HG03103 (cell line): ENCODE results near the gene WDFY3.

Experiments
- ATAC-seq: cut with Tn5 transposase; IDR thresholded peaks from one replicate; pipeline ENCODE4 v1.9.1; 2021; ENCODE audit warnings: low read depth; ENCODE audit not compliant: unreplicated experiment

WDFY3 gene

DNA sequence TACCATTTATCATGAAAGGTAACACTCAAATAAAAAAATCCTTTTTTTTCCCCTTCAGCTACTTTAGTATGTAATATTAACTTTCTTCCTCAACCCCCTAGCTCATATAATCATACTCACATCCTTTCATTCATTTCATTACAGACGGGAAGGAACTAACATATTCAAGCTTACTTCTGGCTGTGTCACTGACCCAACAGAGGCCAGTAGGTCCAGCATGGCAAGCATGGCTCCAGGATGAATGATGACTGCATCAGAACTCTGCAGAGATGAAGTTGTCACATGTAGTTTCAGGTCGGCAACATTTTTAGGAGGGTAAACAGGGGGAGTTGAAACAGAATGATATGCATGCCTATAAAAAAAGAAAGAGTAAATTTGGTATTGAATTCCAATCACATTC lies 163.4 kb downstream of the WDFY3 start:
- ATAC-seq = no peak

DNA sequence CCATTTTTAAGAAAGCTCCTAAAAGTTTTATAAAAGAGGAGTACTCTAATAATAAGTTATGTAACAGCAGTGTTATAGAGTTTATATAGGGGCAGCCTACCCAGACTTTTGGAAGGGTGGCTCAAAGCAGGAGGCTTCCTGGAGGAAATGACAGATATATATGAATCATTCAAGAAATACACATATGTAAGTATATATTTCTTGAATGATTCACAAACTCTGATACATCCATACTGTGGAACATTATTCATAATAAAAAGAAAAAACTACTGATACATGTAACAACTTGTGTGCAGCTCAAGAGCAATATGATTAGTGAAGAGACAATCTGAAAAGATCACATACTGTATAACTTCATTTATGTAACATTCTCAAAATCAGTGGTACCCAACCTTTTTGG lies 166.2 kb downstream of the WDFY3 start:
- no peak for ATAC-seq

GRCh38 chr4:84799318-84799717 lies 167.2 kb downstream of the WDFY3 start:
- no peak for ATAC-seq

- no peak for ATAC-seq
Observed at GRCh38 chr4:84796394-84796793, 170.1 kb downstream of the WDFY3 start.

DNA sequence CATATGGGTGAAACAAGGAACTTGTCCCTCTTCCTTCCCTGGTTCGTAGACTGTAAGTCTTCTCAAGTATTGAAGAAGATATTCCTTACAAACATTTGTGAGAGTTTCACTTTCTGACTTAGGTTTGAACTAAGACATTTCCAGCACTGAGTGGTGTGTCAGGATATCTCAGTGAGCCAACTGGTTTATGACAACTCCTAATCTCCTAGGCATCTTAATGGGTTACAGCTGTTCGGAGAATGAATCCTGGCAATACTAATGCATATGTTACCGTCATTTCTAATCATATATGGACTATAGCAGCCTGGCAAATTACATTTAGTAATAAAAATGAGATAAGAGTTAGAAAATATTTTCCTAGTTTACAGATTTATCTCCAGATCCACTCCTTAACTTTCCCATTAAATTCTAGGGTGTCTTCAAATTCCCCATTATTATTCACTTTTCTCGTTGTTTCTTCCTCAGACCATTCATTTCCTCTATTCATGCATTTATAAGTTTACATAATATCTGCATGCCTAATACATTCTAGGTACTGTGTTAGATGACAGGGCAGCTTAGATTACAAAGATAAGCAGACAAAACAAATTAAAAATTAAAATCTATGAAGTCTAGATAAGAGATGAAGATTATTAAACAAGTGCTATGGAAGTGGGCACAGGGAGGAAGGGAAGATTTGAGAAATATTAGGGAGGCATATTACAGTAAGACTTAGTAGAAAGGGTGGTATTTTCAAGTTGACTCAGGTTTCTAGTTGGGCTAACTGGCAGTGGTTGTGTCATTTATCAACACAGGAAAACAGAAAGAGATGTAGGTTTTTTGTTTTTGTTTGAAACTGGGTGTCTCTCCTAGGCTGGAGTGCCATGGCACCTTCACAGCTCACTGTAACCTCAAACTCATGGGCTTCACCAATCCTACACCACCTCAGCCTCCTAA lies 173.9 kb downstream of the WDFY3 start:
- ATAC-seq = no peak

DNA sequence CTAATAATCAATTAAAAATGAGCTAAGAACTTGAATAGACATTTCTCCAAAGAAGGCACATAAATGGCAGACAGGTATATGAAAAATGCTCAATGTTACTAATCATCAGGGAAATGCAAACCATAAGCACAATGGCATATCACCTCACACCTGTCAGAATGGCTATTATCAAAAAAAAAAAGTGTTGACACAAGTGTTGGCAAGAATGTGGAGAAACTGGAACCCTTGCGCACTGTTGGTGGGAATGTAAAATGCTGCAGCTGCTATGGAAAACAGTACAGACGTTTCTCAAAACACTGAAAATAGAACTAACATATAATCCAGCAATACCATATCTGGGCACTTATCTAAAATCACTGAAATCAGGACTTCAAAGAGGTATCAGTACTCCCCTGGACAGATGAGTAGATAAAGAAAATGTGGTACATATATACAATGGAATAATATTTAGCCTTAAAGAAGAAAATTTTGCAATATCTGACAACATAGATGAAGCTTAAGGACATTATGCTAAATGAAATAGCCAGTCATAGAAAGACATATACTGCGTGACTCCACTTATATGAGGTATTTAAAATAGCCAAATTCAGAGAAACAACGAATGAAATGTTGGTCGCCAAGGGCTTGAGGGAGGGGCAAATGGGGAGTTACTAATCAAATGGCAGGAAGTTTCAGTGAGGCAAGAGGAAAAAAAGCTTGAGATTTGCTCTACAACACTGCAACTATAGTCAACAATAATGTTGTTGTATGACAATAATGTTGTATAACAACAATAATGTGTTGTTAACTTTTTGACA lies 175.5 kb downstream of the WDFY3 start:
- no peak for ATAC-seq

- no peak for ATAC-seq
Observed at GRCh38 chr4:84786478-84786877, 180.0 kb downstream of the WDFY3 start.

DNA sequence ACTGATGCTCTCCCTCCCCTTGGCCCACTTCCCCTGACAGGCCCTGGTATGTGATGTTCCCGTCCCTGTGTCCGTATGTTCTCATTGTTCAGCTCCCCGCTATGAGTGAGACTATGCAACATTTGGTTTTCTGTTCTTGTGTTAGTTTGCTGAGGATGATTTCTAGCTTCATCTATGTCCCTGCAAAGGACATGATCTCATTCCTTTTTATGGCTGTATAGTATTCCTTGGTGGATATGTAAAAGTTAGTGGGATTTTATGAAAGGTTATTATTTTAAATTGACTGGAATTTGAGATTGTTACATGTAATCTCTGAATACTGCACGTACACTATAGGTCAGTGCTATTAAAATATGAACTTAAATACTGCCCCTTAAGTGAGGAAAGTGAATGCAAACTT lies 184.0 kb downstream of the WDFY3 start:
- no peak for ATAC-seq

DNA sequence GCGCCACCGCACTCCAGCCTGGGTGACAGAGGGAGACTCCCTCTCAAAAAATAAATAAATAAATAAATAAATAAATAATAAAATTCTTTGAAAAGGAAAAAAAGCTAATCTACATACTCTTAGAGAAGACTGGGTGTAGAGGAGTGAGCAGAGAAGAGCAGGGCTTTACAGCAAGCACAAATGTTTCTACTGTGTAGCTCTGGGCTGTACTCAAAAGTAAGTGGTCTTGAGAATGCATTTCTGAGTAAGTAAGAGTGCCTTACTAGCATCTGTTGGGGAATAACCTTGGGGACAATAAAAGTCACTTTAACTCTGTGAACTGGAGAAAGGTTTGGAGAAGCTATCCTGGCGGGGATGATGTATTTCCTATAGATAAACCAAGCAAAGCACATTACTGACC lies 185.8 kb downstream of the WDFY3 start:
- ATAC-seq = no peak

DNA sequence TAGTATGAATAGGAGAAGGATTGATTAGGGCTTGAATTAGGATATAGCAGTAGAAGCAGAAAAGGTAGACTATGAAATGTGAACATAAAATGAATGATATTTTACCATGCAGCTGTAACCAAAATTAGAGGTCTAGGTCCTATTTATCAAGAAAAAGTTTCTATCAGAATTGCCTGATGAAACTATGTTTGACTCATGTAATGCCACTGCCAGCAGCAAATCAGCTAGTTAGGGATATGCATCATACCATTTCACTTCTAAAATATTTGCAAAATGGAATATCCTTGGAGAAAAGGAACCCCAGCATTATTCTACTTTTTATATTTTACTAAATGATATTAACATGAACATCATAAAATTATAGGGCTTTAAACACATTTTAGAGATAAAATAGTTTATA lies 188.4 kb downstream of the WDFY3 start:
- no peak for ATAC-seq

DNA sequence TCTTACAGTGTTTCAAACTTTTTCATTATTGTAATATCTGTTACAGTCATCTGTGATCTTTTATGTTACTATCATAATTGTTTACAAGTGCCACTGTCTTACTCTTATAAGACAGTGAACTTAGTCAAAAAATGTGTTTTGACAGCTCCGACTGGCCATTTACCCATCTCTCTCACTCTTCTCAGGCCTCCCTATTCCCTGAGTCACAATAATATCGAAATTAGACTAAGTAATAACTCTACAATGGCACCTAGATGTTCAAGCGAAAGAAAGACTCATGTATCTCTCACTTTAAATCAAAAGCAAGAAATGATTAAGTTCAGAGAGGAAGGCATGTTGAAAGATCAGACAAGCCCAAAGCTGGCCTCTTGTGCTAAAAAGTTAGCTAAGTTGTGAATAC lies 199.3 kb downstream of the WDFY3 start:
- ATAC-seq = no peak

DNA sequence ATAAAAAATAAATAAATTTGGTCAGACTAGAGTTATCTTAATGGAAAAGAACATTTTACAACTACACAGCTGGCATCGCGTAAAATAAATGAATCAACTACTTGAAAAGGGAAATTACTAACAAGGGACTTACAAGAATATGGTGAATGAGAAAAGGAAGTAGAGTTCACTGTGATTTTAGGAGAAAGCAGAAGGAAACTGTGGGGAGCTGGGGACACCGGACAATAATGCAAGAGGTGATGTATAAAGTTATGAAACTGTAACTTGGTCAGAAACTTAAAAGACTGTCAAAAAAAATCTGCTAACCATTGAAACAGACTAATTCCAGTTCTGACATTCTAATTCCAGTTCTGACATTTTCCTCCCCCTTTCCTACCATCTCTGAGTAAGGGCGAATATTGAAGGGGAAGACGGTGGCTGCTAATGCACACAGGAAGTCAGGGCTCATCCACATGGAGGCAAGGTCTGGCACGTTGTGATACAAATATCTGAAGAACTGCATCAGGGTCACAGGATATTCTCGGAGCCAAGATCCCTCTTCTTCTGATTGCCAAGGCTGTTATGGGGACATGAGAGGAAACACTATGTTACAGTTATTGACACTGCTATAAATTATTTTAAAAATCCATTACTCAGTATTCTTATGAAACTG lies 213.0 kb downstream of the WDFY3 start:
- no peak for ATAC-seq

GRCh38 chr4:84751707-84752106 lies 214.8 kb downstream of the WDFY3 start:
- ATAC-seq = no peak

DNA sequence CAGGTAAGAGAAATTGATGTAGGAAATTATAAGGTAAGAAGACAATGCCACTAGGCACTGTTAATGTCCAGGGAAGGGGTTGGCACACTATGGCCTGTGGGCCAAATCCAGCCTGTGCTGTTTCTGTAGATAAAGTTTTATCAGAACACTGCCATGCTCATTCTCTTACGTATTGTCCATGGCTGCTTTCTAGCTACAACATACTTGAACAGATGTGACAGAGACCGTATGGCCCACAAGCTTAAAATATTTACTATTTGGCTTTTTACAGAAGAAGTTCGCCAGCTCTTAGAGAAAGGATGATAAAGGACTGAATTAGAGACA lies 215.6 kb downstream of the WDFY3 start:
- ATAC-seq = no peak

GRCh38 chr4:84750260-84750959 lies 216.1 kb downstream of the WDFY3 start:
- ATAC-seq = peak; percentile 59

GRCh38 chr4:84740057-84740456 lies 226.4 kb downstream of the WDFY3 start:
- no peak for ATAC-seq

- no peak for ATAC-seq
Observed at GRCh38 chr4:84738622-84739021, 227.9 kb downstream of the WDFY3 start.

DNA sequence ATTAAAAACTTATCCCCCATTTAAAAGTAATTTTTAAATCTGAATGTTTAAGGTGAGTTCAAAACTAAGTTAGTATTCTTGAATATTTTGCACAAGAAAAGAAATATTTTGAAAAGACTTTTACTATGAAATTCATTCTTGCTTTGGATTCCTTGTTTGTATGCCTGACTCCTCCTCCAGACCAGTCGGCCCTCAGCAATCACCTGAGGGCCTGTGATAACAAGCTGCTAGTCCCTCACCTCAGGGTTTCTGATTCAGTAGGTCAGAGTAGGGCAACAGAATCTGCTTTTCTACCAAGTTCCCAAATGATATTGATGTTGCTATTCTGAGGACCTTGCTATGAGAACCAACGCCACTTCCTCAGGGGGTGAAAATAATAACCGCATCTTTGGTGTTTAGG lies 228.8 kb downstream of the WDFY3 start:
- no peak for ATAC-seq

GRCh38 chr4:84734037-84734436 lies 232.5 kb downstream of the WDFY3 start:
- ATAC-seq = no peak

DNA sequence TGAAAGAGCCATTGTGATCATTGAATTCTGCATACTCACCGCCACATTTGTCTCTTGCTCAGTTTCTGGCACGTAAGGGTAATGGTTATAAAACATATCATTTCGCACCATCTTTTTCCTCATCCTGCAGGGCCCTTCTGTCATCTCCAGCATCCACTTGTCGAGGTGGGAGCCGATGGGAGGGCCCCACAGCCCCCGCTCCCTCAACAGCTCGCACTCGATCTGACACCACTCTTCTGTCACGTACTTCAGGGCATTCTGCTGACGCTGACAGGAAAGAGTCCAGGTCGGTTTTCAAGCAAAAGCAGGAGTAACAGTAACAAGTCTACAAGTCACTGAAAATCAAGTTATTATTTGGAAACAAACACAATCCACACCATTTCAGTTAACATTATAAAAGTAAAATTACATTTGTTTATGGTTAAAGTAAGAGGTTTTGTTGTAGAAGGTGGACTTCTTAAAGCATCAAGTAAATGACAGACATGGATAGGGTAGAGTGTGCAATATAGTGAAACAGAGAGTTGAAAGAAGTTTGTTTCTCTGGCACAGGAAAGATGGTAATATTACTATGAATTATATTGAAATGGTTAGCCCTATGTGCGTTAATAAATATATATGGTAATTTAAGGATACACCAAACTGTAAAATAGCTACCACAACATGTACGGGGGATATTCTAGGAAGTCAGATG lies 233.0 kb downstream of the WDFY3 start:
- no peak for ATAC-seq
